HepG2 (cell line): ENCODE data around the gene TP53TG5. TPM values are rescaled to one million over a fixed set of nuclear protein-coding genes. Genes with fewer than 3 reads are reported as not detected.
A peak's percentile ranks its signal among the peaks of the same experiment; 100 is the strongest.

Experiments
- ADNP ChIP-seq: sonication (generic); formaldehyde crosslinking; IDR thresholded peaks from 2 replicates; pipeline ENCODE4 v1.4.0; 2020; ENCODE audit warnings: missing genetic modification reagents
- DNMT3B ChIP-seq: conservative IDR thresholded peaks from 2 replicates; pipeline ENCODE4 v1.6.1; 2016; ENCODE audit warnings: missing biosample characterization, control low read depth
- GPBP1L1 ChIP-seq: sonication (generic); formaldehyde crosslinking; IDR thresholded peaks from 2 replicates; pipeline ENCODE4 v1.5.0; 2020; ENCODE audit warnings: mild to moderate bottlenecking, missing genetic modification reagents
- HES4 ChIP-seq: sonication (generic); formaldehyde crosslinking; IDR thresholded peaks from 2 replicates; pipeline ENCODE4 v1.9.0; 2021; ENCODE audit warnings: mild to moderate bottlenecking, missing genetic modification reagents, borderline replicate concordance
- IKZF5 ChIP-seq: IDR thresholded peaks from 2 replicates; pipeline ENCODE4 v1.6.1; 2018; ENCODE audit warnings: missing genetic modification reagents, mild to moderate bottlenecking, missing compliant biosample characterization
- IRF1 ChIP-seq: sonication (generic); formaldehyde crosslinking; IDR thresholded peaks from 2 replicates; pipeline ENCODE4 v1.4.0; 2020; ENCODE audit warnings: low read depth, mild to moderate bottlenecking, missing genetic modification reagents
- KDM2A ChIP-seq: sonication (generic); formaldehyde crosslinking; IDR thresholded peaks from 2 replicates; pipeline ENCODE4 v1.4.0; 2020; ENCODE audit warnings: low read depth, missing genetic modification reagents, borderline replicate concordance
- KLF16 ChIP-seq, 2 experiments: sonication (generic) in 1 of 2; formaldehyde crosslinking in 1 of 2; IDR thresholded peaks; 2 replicates each; pipeline versions ENCODE4 v1.6.1 to v1.8.0; 2016 to 2023; ENCODE audit warnings: missing genetic modification reagents in 2 of 2, missing compliant biosample characterization in 1 of 2
- MTA1 ChIP-seq: sonication (generic); formaldehyde crosslinking; IDR thresholded peaks from 2 replicates; pipeline ENCODE4 v1.4.0; 2020; ENCODE audit warnings: missing genetic modification reagents, mild to moderate bottlenecking, borderline replicate concordance
- NFATC3 ChIP-seq: sonication (generic); formaldehyde crosslinking; IDR thresholded peaks from 2 replicates; pipeline ENCODE4 v1.5.1; 2020; ENCODE audit warnings: mild to moderate bottlenecking, missing genetic modification reagents
- NR3C1 ChIP-seq: sonication (generic); formaldehyde crosslinking; IDR thresholded peaks from 2 replicates; pipeline ENCODE4 v1.4.0; 2020; ENCODE audit warnings: missing genetic modification reagents
- RARA ChIP-seq: IDR thresholded peaks from 2 replicates; pipeline ENCODE4 v1.6.1; 2016; ENCODE audit warnings: missing genetic modification reagents, missing compliant biosample characterization
- RBM22 ChIP-seq: fragments of 200-400 bp; formaldehyde crosslinking; optimal IDR thresholded peaks from 2 replicates; pipeline ENCODE3; 2017; ENCODE audit warnings: mild to moderate bottlenecking, low read length, moderate library complexity
- SP1 ChIP-seq, 2 experiments: fragments of 450-650 bp in 1 of 2; sonication (generic) in 1 of 2; formaldehyde crosslinking in 1 of 2; IDR thresholded peaks; 2 replicates each; pipeline versions ENCODE4 v1.4.0 to v1.6.1; 2016 to 2020; ENCODE audit warnings: missing genetic modification reagents in 1 of 2
- TCF7L2 ChIP-seq: IDR thresholded peaks from 2 replicates; pipeline ENCODE4 v1.6.1; 2011; ENCODE audit warnings: mild to moderate bottlenecking, low read depth, low read length, moderate library complexity
- TSC22D2 ChIP-seq: sonication (generic); formaldehyde crosslinking; IDR thresholded peaks from 2 replicates; pipeline ENCODE4 v1.5.1; 2020; ENCODE audit warnings: missing genetic modification reagents, mild to moderate bottlenecking, borderline replicate concordance
- ZFP90 ChIP-seq: sonication (generic); formaldehyde crosslinking; IDR thresholded peaks from 2 replicates; pipeline ENCODE4 v1.8.0; 2022; ENCODE audit warnings: missing genetic modification reagents, mild to moderate bottlenecking, inconsistent platforms, borderline replicate concordance
- ZNF12 ChIP-seq: sonication (generic); formaldehyde crosslinking; IDR thresholded peaks from 2 replicates; pipeline ENCODE4 v1.5.0; 2020; ENCODE audit warnings: missing genetic modification reagents
- ZNF136 ChIP-seq: sonication (generic); formaldehyde crosslinking; IDR thresholded peaks from 2 replicates; pipeline ENCODE4 v1.8.1; 2022; ENCODE audit warnings: low read depth, mild to moderate bottlenecking, moderate library complexity, missing genetic modification reagents
- ZNF766 ChIP-seq: sonication (generic); formaldehyde crosslinking; IDR thresholded peaks from 2 replicates; pipeline ENCODE4 v1.5.0; 2020; ENCODE audit warnings: missing genetic modification reagents, borderline replicate concordance
- ZNF780A ChIP-seq: sonication (generic); formaldehyde crosslinking; IDR thresholded peaks from 2 replicates; pipeline ENCODE4 v1.8.0; 2022; ENCODE audit warnings: mild to moderate bottlenecking, missing genetic modification reagents, moderate library complexity
- ZNF784 ChIP-seq: sonication (generic); formaldehyde crosslinking; IDR thresholded peaks from 2 replicates; pipeline ENCODE4 v1.5.1; 2020; ENCODE audit warnings: missing genetic modification reagents, mild to moderate bottlenecking, borderline replicate concordance
- ZNF839 ChIP-seq: sonication (generic); formaldehyde crosslinking; IDR thresholded peaks from 2 replicates; pipeline ENCODE4 v1.4.0; 2020; ENCODE audit warnings: missing genetic modification reagents, mild to moderate bottlenecking, borderline replicate concordance
- ZXDC ChIP-seq: sonication (generic); formaldehyde crosslinking; IDR thresholded peaks from 2 replicates; pipeline ENCODE4 v1.5.0; 2020; ENCODE audit warnings: mild to moderate bottlenecking, missing genetic modification reagents
- polyA plus RNA-seq, 8 experiments: library from polyadenylated mRNA; depleted of rRNA in 3 of 8; stranded (reverse) in 7 of 8; unstranded in 1 of 8; fragments of >200 nt; fragmentation: Illumina TruSeq in 4 of 8; extraction: Trizol in 4 of 8; gene quantifications; 2 replicates each; pipeline versions ENCODE4 v1.2.1 to v1.2.3, GENCODE V29; 2011 to 2016; ENCODE audit warnings: low read depth in 4 of 8, missing spikeins in 1 of 8, mixed read lengths in 1 of 8; ENCODE audit not compliant: insufficient read depth in 1 of 8
- total RNA-seq, 5 experiments: library from RNA; depleted of rRNA; stranded (reverse); fragments of >200 nt; fragmentation: Illumina TruSeq; extraction: Trizol; gene quantifications; 2 replicates each; pipeline ENCODE4 v1.2.3, GENCODE V29; 2016; ENCODE audit warnings: low read depth in 1 of 5

Gene TP53TG5
- total and polyA plus RNA-seq, 2 of the 13 experiments (the other 11 are each of a cell fraction or from before 2014, with no cell fraction given): 0.11 TPM; not detected in 1

- TF ChIP-seq ZXDC (CRISPR knock-in tag): no peak; the same call in 1 of the 2 replicates
- TF ChIP-seq MTA1 (CRISPR knock-in tag): no peak; the same call in 1 of the 2 replicates
- no peak for TF ChIP-seq ZNF839 (CRISPR knock-in tag)
- TF ChIP-seq ZNF136: no peak
- TF ChIP-seq IKZF5 (CRISPR knock-in tag): no peak
- TF ChIP-seq NFATC3: no peak
- TF ChIP-seq ZNF766 (CRISPR knock-in tag): no peak
- no peak for TF ChIP-seq ZNF784 (CRISPR knock-in tag)
- TF ChIP-seq TCF7L2: no peak
- no peak for TF ChIP-seq ZFP90 (CRISPR knock-in tag)
- peak in 1 of 2 experiments; percentile 12; a peak in 1 of 4 replicates for TF ChIP-seq KLF16 (CRISPR knock-in tag; IDR thresholded peaks at IDR 0.05)
- TF ChIP-seq SP1 (IDR thresholded peaks at IDR 0.05): no peak
- no peak for TF ChIP-seq SP1 (CRISPR knock-in tag; IDR thresholded peaks at IDR 0.05)
- TF ChIP-seq RARA (CRISPR knock-in tag): peak; percentile 62
- no peak for TF ChIP-seq ZNF780A (CRISPR knock-in tag)
- no peak for TF ChIP-seq ADNP (CRISPR knock-in tag)
- TF ChIP-seq KDM2A (CRISPR knock-in tag): no peak
- no peak for TF ChIP-seq ZNF12 (CRISPR knock-in tag)
- TF ChIP-seq IRF1 (CRISPR knock-in tag): no peak
- TF ChIP-seq HES4 (CRISPR knock-in tag): no peak
- TF ChIP-seq GPBP1L1: no peak
- no peak for TF ChIP-seq RBM22
- no peak; the same call in 1 of the 2 replicates for TF ChIP-seq DNMT3B (CRISPR knock-in tag)
- no peak for TF ChIP-seq NR3C1
- TF ChIP-seq TSC22D2 (CRISPR knock-in tag): no peak; the same call in 1 of the 2 replicates
Measured at GRCh38 chr20:45343532-45344167, 34.5 kb downstream of the TP53TG5 start (continued).
